ENCODE data around the gene SETSIP.

The SETSIP gene

DNA sequence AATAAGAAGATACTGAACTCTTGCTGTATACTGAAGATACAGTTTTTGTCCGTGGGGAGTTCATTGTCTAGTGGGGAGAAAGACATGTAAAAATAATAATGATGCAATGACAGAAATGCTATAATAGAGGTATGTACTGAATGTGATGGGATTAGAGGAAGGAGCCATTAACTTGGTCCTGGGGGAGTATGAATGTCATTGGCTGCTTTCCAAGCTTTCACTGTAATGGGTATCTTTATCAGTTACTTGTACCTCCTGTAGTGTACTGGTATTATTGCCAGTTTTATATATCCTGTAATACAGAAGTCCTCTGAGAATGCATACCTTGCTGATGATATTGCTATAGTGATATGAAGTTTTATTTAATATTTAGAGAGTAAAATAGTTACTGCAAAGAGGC lies 12.3 kb upstream of the SETSIP start:
- no peak overlapping the region for H3K27ac ChIP-seq (ENCODE audit: extremely low read depth, low read depth, low read length)
- no peaks in the 10 kb centered on the region for H3K36me3 ChIP-seq (ENCODE audit: control insufficient read depth in 2 of 2, insufficient read depth in 1 of 2, low read length in 2 of 2)
- POLR2A ChIA-PET = no interaction called here
- no peaks in the 10 kb centered on the region for H3K9me3 ChIP-seq (ENCODE audit: control insufficient read depth, insufficient read depth, low read depth, low read length)
- no peak overlapping the region for H3K4me3 ChIP-seq (ENCODE audit: low read depth, low read length)
- H3K4me1 ChIP-seq (ENCODE audit: control insufficient read depth, insufficient read depth, low read length) = peaks cover 9% of the 10 kb centered on the region; the same call in 1 of the 2 replicates
- CTCF ChIA-PET = no interaction called here
- no peak for TF ChIP-seq ZNF221 (tag by site-specific recombination; IDR thresholded peaks at IDR 0.05; ENCODE audit: borderline replicate concordance)
- TF ChIP-seq ZNF654 (tag by site-specific recombination; IDR thresholded peaks at IDR 0.05; ENCODE audit: low read depth) = no peak
- TF ChIP-seq, protein P1, sequence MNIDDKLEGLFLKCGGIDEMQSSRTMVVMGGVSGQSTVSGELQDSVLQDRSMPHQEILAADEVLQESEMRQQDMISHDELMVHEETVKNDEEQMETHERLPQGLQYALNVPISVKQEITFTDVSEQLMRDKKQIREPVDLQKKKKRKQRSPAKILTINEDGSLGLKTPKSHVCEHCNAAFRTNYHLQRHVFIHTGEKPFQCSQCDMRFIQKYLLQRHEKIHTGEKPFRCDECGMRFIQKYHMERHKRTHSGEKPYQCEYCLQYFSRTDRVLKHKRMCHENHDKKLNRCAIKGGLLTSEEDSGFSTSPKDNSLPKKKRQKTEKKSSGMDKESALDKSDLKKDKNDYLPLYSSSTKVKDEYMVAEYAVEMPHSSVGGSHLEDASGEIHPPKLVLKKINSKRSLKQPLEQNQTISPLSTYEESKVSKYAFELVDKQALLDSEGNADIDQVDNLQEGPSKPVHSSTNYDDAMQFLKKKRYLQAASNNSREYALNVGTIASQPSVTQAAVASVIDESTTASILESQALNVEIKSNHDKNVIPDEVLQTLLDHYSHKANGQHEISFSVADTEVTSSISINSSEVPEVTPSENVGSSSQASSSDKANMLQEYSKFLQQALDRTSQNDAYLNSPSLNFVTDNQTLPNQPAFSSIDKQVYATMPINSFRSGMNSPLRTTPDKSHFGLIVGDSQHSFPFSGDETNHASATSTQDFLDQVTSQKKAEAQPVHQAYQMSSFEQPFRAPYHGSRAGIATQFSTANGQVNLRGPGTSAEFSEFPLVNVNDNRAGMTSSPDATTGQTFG (tag by site-specific recombination; IDR thresholded peaks at IDR 0.05; ENCODE audit: borderline replicate concordance) = no peak
- TF ChIP-seq, protein P2, sequence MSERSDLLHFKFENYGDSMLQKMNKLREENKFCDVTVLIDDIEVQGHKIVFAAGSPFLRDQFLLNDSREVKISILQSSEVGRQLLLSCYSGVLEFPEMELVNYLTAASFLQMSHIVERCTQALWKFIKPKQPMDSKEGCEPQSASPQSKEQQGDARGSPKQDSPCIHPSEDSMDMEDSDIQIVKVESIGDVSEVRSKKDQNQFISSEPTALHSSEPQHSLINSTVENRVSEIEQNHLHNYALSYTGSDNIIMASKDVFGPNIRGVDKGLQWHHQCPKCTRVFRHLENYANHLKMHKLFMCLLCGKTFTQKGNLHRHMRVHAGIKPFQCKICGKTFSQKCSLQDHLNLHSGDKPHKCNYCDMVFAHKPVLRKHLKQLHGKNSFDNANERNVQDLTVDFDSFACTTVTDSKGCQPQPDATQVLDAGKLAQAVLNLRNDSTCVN (tag by site-specific recombination; optimal IDR thresholded peaks at IDR 0.05) = no peak
- no peak for TF ChIP-seq ZNF37A (tag by site-specific recombination; IDR thresholded peaks at IDR 0.05)
- TF ChIP-seq ZNF157 (tag by site-specific recombination; IDR thresholded peaks at IDR 0.05) = no peak
- TF ChIP-seq, protein P3, sequence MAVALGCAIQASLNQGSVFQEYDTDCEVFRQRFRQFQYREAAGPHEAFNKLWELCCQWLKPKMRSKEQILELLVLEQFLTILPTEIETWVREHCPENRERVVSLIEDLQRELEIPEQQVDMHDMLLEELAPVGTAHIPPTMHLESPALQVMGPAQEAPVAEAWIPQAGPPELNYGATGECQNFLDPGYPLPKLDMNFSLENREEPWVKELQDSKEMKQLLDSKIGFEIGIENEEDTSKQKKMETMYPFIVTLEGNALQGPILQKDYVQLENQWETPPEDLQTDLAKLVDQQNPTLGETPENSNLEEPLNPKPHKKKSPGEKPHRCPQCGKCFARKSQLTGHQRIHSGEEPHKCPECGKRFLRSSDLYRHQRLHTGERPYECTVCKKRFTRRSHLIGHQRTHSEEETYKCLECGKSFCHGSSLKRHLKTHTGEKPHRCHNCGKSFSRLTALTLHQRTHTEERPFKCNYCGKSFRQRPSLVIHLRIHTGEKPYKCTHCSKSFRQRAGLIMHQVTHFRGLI (tag by site-specific recombination; IDR thresholded peaks at IDR 0.05) = no peak
- TF ChIP-seq KLF9 (tag by site-specific recombination; IDR thresholded peaks at IDR 0.05; ENCODE audit: low read depth) = no peak
- no peak for TF ChIP-seq GLI4 (tag by site-specific recombination; IDR thresholded peaks at IDR 0.05)
- TF ChIP-seq, protein P4, sequence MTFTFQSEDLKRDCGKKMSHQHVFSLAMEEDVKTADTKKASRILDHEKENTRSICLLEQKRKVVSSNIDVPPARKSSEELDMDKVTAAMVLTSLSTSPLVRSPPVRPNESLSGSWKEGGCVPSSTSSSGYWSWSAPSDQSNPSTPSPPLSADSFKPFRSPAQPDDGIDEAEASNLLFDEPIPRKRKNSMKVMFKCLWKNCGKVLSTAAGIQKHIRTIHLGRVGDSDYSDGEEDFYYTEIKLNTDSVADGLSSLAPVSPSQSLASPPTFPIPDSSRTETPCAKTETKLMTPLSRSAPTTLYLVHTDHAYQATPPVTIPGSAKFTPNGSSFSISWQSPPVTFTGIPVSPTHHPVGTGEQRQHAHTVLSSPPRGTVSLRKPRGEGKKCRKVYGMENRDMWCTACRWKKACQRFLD (tag by site-specific recombination; IDR thresholded peaks at IDR 0.05) = no peak
- TF ChIP-seq ZFP3 (tag by site-specific recombination; IDR thresholded peaks at IDR 0.05; ENCODE audit: low read depth) = no peak
- no peak for TF ChIP-seq ZBTB8A (tag by site-specific recombination; IDR thresholded peaks at IDR 0.05)
- TF ChIP-seq ZIC2 (tag by site-specific recombination; IDR thresholded peaks at IDR 0.05) = peak; percentile 33; the same call in 1 of the 2 replicates
- no peak for TF ChIP-seq ZBTB20 (tag by site-specific recombination; IDR thresholded peaks at IDR 0.05)
- TF ChIP-seq ZNF138 (tag by site-specific recombination; IDR thresholded peaks at IDR 0.05; ENCODE audit: borderline replicate concordance) = no peak
- TF ChIP-seq ZSCAN16 (tag by site-specific recombination; IDR thresholded peaks at IDR 0.05) = no peak
- TF ChIP-seq ZNF354C (tag by site-specific recombination; IDR thresholded peaks at IDR 0.05; ENCODE audit: borderline replicate concordance, low read depth) = no peak
- TF ChIP-seq, protein P5, sequence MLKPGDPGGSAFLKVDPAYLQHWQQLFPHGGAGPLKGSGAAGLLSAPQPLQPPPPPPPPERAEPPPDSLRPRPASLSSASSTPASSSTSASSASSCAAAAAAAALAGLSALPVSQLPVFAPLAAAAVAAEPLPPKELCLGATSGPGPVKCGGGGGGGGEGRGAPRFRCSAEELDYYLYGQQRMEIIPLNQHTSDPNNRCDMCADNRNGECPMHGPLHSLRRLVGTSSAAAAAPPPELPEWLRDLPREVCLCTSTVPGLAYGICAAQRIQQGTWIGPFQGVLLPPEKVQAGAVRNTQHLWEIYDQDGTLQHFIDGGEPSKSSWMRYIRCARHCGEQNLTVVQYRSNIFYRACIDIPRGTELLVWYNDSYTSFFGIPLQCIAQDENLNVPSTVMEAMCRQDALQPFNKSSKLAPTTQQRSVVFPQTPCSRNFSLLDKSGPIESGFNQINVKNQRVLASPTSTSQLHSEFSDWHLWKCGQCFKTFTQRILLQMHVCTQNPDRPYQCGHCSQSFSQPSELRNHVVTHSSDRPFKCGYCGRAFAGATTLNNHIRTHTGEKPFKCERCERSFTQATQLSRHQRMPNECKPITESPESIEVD (tag by site-specific recombination; IDR thresholded peaks at IDR 0.05) = peak; percentile 96
- TF ChIP-seq KLF10 (tag by site-specific recombination; IDR thresholded peaks at IDR 0.05) = peak; percentile 86
- no peak for TF ChIP-seq ZNF621 (tag by site-specific recombination; IDR thresholded peaks at IDR 0.05)
- peak; percentile 42 for TF ChIP-seq ZBTB17 (tag by site-specific recombination; IDR thresholded peaks at IDR 0.05)
- TF ChIP-seq ZNF114 (tag by site-specific recombination; IDR thresholded peaks at IDR 0.05) = no peak
- no peak for TF ChIP-seq HOXC10 (CRISPR knock-in tag; IDR thresholded peaks at IDR 0.05)
- no peak for TF ChIP-seq ZNF600 (tag by site-specific recombination; IDR thresholded peaks at IDR 0.05)
- TF ChIP-seq ZNF423 (tag by site-specific recombination; IDR thresholded peaks at IDR 0.05) = peak; percentile 86
- TF ChIP-seq ZNF155 (tag by site-specific recombination; IDR thresholded peaks at IDR 0.05) = no peak
- TF ChIP-seq MYNN (tag by site-specific recombination; IDR thresholded peaks at IDR 0.05; ENCODE audit: borderline replicate concordance) = no peak
- TF ChIP-seq ZSCAN23 (tag by site-specific recombination; IDR thresholded peaks at IDR 0.05) = no peak
- TF ChIP-seq, protein P6, sequence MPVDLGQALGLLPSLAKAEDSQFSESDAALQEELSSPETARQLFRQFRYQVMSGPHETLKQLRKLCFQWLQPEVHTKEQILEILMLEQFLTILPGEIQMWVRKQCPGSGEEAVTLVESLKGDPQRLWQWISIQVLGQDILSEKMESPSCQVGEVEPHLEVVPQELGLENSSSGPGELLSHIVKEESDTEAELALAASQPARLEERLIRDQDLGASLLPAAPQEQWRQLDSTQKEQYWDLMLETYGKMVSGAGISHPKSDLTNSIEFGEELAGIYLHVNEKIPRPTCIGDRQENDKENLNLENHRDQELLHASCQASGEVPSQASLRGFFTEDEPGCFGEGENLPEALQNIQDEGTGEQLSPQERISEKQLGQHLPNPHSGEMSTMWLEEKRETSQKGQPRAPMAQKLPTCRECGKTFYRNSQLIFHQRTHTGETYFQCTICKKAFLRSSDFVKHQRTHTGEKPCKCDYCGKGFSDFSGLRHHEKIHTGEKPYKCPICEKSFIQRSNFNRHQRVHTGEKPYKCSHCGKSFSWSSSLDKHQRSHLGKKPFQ (tag by site-specific recombination; IDR thresholded peaks at IDR 0.05) = peak; percentile 85
- TF ChIP-seq, protein P7, sequence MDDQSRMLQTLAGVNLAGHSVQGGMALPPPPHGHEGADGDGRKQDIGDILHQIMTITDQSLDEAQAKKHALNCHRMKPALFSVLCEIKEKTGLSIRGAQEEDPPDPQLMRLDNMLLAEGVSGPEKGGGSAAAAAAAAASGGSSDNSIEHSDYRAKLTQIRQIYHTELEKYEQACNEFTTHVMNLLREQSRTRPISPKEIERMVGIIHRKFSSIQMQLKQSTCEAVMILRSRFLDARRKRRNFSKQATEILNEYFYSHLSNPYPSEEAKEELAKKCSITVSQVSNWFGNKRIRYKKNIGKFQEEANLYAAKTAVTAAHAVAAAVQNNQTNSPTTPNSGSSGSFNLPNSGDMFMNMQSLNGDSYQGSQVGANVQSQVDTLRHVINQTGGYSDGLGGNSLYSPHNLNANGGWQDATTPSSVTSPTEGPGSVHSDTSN (CRISPR knock-in tag; IDR thresholded peaks at IDR 0.05) = no peak
